ENCODE results near the gene MED23.

Gene MED23

GRCh38 chr6:131641554-131641953 is 13.5 kb upstream of the MED23 start:
- no peak for DNase-seq (ENCODE audit: low read depth)

GRCh38 chr6:131640576-131640975 is 12.5 kb upstream of the MED23 start:
- no peak for DNase-seq (ENCODE audit: low read depth)

GRCh38 chr6:131640100-131640499 is 12.1 kb upstream of the MED23 start:
- no peak for DNase-seq (ENCODE audit: low read depth)

- DNase-seq (ENCODE audit: low read depth), result no peak
These were observed 10.0 kb upstream of the MED23 start for GRCh38 chr6:131638013-131638412.

GRCh38 chr6:131636880-131637792 is 9.1 kb upstream of the MED23 start, which contains the start of gene ENPP3:
TSS of gene ENPP3 (plus strand) at chr6:131637302. CDS start at chr6:131637385, 83 bp downstream.
- no peak for DNase-seq (ENCODE audit: low read depth)

GRCh38 chr6:131635384-131636340 is 7.6 kb upstream of the MED23 start:
- DNase-seq (ENCODE audit: low read depth), result no peak

- no peak for DNase-seq (ENCODE audit: low read depth)
These were observed 3.7 kb upstream of the MED23 start for GRCh38 chr6:131631625-131632289.

GRCh38 chr6:131629651-131630050 is 1.6 kb upstream of the MED23 start:
- peak; percentile 34 for DNase-seq (ENCODE audit: low read depth)

GRCh38 chr6:131628726-131629125 is 684 bp upstream of the MED23 start:
- DNase-seq (ENCODE audit: low read depth), result no peak

GRCh38 chr6:131615275-131615674 is 12.8 kb downstream of the MED23 start:
- no peak for DNase-seq (ENCODE audit: low read depth)

GRCh38 chr6:131613296-131613925 is 14.6 kb downstream of the MED23 start:
- no peak for DNase-seq (ENCODE audit: low read depth)

- peak; percentile 86 for DNase-seq (ENCODE audit: low read depth)
These were observed 25.2 kb downstream of the MED23 start for GRCh38 chr6:131602781-131603312.

GRCh38 chr6:131600716-131601115 is 27.3 kb downstream of the MED23 start:
- DNase-seq (ENCODE audit: low read depth), result no peak

- DNase-seq (ENCODE audit: low read depth), result peak; percentile 13
These were observed 30.6 kb downstream of the MED23 start for GRCh38 chr6:131597446-131597845.

GRCh38 chr6:131594074-131594473 is 34.0 kb downstream of the MED23 start:
- no peak for DNase-seq (ENCODE audit: low read depth)

GRCh38 chr6:131592935-131593334 is 35.1 kb downstream of the MED23 start:
- no peak for DNase-seq (ENCODE audit: low read depth)

- DNase-seq (ENCODE audit: low read depth), result no peak
These were observed 39.4 kb downstream of the MED23 start for GRCh38 chr6:131588643-131589042.

- DNase-seq (ENCODE audit: low read depth), result no peak
These were observed 40.1 kb downstream of the MED23 start for GRCh38 chr6:131587909-131588308.

GRCh38 chr6:131586543-131586942 is 41.5 kb downstream of the MED23 start:
- no peak for DNase-seq (ENCODE audit: low read depth)

- no peak for DNase-seq (ENCODE audit: low read depth)
These were observed 46.5 kb downstream of the MED23 start for GRCh38 chr6:131581523-131581922.

GRCh38 chr6:131575834-131576478 is 52.1 kb downstream of the MED23 start:
- no peak for DNase-seq (ENCODE audit: low read depth)

Data from EH (cell line).